OCI-LY3 (cell line): ENCODE results near the gene JPT2.
A peak's percentile ranks its signal among the peaks of the same experiment; 100 is the strongest.
"Not testable (repeated sequence)": the region's sequence is repeated elsewhere in the genome, so short reads cannot be mapped to it uniquely, and the experiment has no call there.

Source experiments
- H2AFZ ChIP-seq: fragments of 200-600, 300-600 bp; shearing (Covaris generic); 2 replicates; pipeline ENCODE4 v1.6.0; 2014; ENCODE audit warnings: antibody characterized with exemption, low read depth, low read length
- H3K27ac ChIP-seq: fragments of 200-600, 300-600 bp; sonication (generic); 2 replicates; pipeline ENCODE4 v1.5.1; 2014; ENCODE audit warnings: mild to moderate bottlenecking, low read length, moderate library complexity, mixed read lengths
- H3K27me3 ChIP-seq: fragments of 200-600, 300-600 bp; sonication (generic); 2 replicates; pipeline ENCODE4 v1.6.1; 2014; ENCODE audit warnings: low read depth, low read length, mixed read lengths
- H3K36me3 ChIP-seq: fragments of 200-600, 300-600 bp; sonication (generic); replicated peaks from 2 replicates; pipeline ENCODE3; 2014; ENCODE audit warnings: low read depth, low read length, mixed read lengths
- H3K4me1 ChIP-seq: fragments of 300-600, 200-600 bp; sonication (generic); 2 replicates; pipeline ENCODE4 v1.6.1; 2014; ENCODE audit warnings: low read length, mixed read lengths
- H3K4me2 ChIP-seq: fragments of 200-600, 300-600 bp; sonication (generic); 2 replicates; pipeline ENCODE4 v1.6.1; 2014; ENCODE audit warnings: low read length, mixed read lengths
- H3K4me3 ChIP-seq: fragments of 300-600, 200-600 bp; sonication (generic); 2 replicates; pipeline ENCODE4 v1.5.1; 2014; ENCODE audit warnings: antibody characterized with exemption, mild to moderate bottlenecking, low read length, moderate library complexity
- H3K79me2 ChIP-seq: fragments of 300-600, 200-600 bp; shearing (Covaris generic); 2 replicates; pipeline ENCODE4 v1.6.1; 2014; ENCODE audit warnings: mild to moderate bottlenecking, low read length, mixed read lengths
- H3K9ac ChIP-seq: fragments of 300-600, 200-600 bp; shearing (Covaris generic); 2 replicates; pipeline ENCODE4 v1.6.0; 2014; ENCODE audit warnings: mild to moderate bottlenecking, low read length, moderate library complexity
- H3K9me3 ChIP-seq: fragments of 200-600, 300-600 bp; shearing (Covaris generic); 2 replicates; pipeline ENCODE4 v1.6.1; 2014; ENCODE audit warnings: low read length, mixed read lengths; ENCODE audit not compliant: insufficient read depth
- H4K20me1 ChIP-seq: fragments of 200-600, 300-600 bp; sonication (generic); 2 replicates; pipeline ENCODE4 v1.6.1; 2016; ENCODE audit warnings: low read length, mixed read lengths; ENCODE audit not compliant: insufficient read depth
- CTCF ChIP-seq: fragments of 200-600, 300-600 bp; sonication (generic); IDR thresholded peaks from 2 replicates; pipeline ENCODE4 v1.5.1; 2014; ENCODE audit warnings: antibody characterized with exemption, low read length, low read depth
- EZH2phosphoT487 ChIP-seq: fragments of 200-600 bp; shearing (Covaris generic); IDR thresholded peaks from 2 replicates; pipeline ENCODE4 v1.6.1; 2018; ENCODE audit warnings: antibody characterized with exemption, mixed run types, low read depth

Gene JPT2

GRCh38 chr16:1701216-1701878 is 23.3 kb downstream of the JPT2 start:
- no peak overlapping the region for H3K27ac ChIP-seq
- H3K36me3 ChIP-seq: peaks cover 42% of the 10 kb centered on the region
- H3K4me1 ChIP-seq: no peaks in the 10 kb centered on the region
- no peaks in the 10 kb centered on the region for H4K20me1 ChIP-seq
- H3K9me3 ChIP-seq: no peaks in the 10 kb centered on the region
- no peak overlapping the region for H3K4me2 ChIP-seq
- H3K9ac ChIP-seq: no peak overlapping the region
- no peak for TF ChIP-seq CTCF
- no peak for TF ChIP-seq EZH2phosphoT487
- H3K27me3 ChIP-seq: no peaks in the 10 kb centered on the region
- H3K79me2 ChIP-seq: peaks cover 5% of the 10 kb centered on the region
- no peak overlapping the region for H2AFZ ChIP-seq
- no peak overlapping the region for H3K4me3 ChIP-seq

- H3K36me3 ChIP-seq: peaks cover 22% of the 10 kb centered on the region
- H3K9me3 ChIP-seq, H3K4me1 ChIP-seq, H3K27me3 ChIP-seq: not testable (repeated sequence)
- peak overlapping the region; percentile 70 for H3K9ac ChIP-seq
- peak overlapping the region; percentile 48 for H3K27ac ChIP-seq
- H2AFZ ChIP-seq: peak overlapping the region; percentile 43
- H3K4me2 ChIP-seq: peak overlapping the region; percentile 64
- peaks cover 41% of the 10 kb centered on the region for H3K79me2 ChIP-seq
- peaks cover 25% of the 10 kb centered on the region for H4K20me1 ChIP-seq
- peak overlapping the region; percentile 86 for H3K4me3 ChIP-seq
These were observed 27.2 kb downstream of the JPT2 start for GRCh38 chr16:1705324-1705687.

- H3K27ac ChIP-seq: peak within 1 kb of the TSS; percentile 48
- H3K9ac ChIP-seq: peak within 1 kb of the TSS; percentile 77
- peak within 1 kb of the TSS; percentile 86 for H3K4me3 ChIP-seq
- H3K9me3 ChIP-seq: no peaks in the 10 kb centered on the region
- H3K4me2 ChIP-seq: peak within 1 kb of the TSS; percentile 88
- TF ChIP-seq EZH2phosphoT487: no peak
- peak; percentile 75 for TF ChIP-seq CTCF
- peaks cover 18% of the 10 kb centered on the region for H3K36me3 ChIP-seq
- peak within 1 kb of the TSS; percentile 43 for H2AFZ ChIP-seq
- no peaks in the 10 kb centered on the region for H3K27me3 ChIP-seq
- peaks cover 8% of the 10 kb centered on the region; the same call in 1 of the 2 replicates for H3K4me1 ChIP-seq
- peaks cover 43% of the 10 kb centered on the region for H3K79me2 ChIP-seq
- peaks cover 25% of the 10 kb centered on the region for H4K20me1 ChIP-seq
These were observed 27.8 kb downstream of the JPT2 start, which contains the start of gene MAPK8IP3 for GRCh38 chr16:1705688-1706385. Gene MAPK8IP3, plus strand, starts transcription at chr16:1706195. Its CDS starts 145 bp downstream, at chr16:1706340.

- peak overlapping the region; percentile 88 for H3K4me2 ChIP-seq
- H3K27me3 ChIP-seq: no peaks in the 10 kb centered on the region
- H3K4me3 ChIP-seq: peak overlapping the region; percentile 86
- peaks cover 49% of the 10 kb centered on the region for H3K79me2 ChIP-seq
- peaks cover 8% of the 10 kb centered on the region; the same call in 1 of the 2 replicates for H3K4me1 ChIP-seq
- 0 out of 2 replicates have a peak overlapping the region, but pooled peaks have one; percentile 22 for H2AFZ ChIP-seq
- TF ChIP-seq EZH2phosphoT487 (no peak), CTCF (no peak)
- 0 out of 2 replicates have a peak overlapping the region, but pooled peaks have one; percentile 6 for H3K27ac ChIP-seq
- H4K20me1 ChIP-seq: peaks cover 25% of the 10 kb centered on the region
- peaks cover 12% of the 10 kb centered on the region for H3K36me3 ChIP-seq
- peak overlapping the region; percentile 77 for H3K9ac ChIP-seq
- no peaks in the 10 kb centered on the region for H3K9me3 ChIP-seq
These were observed 28.5 kb downstream of the JPT2 start for GRCh38 chr16:1706386-1707192.
